GM23338 (cell line): ENCODE measurements around the gene GOSR2.

Experiments used
- CREB1 ChIP-seq: fragments of 250-450 bp; sonication (Bioruptor Pico); IDR thresholded peaks from 2 replicates; pipeline ENCODE4 v1.5.0; 2020; ENCODE audit warnings: low read depth, mild to moderate bottlenecking, moderate library complexity
- CTCF ChIP-seq, 2 experiments: fragments of 200-600 bp in 1 of 2; sonication (generic) in 1 of 2; conservative IDR thresholded peaks; 2 replicates each; pipeline versions ENCODE4 v1.5.1 to v1.6.1; 2016 to 2017; ENCODE audit warnings: antibody characterized with exemption in 2 of 2, low read depth in 2 of 2, mild to moderate bottlenecking in 2 of 2, moderate library complexity in 1 of 2
- ETS1 ChIP-seq: IDR thresholded peaks from 2 replicates; pipeline ENCODE4 v1.6.1; 2016; ENCODE audit warnings: antibody characterized with exemption
- EZH2 ChIP-seq: fragments of 200-600 bp; sonication (generic); IDR thresholded peaks from one replicate; pipeline ENCODE4 v1.8.0; 2017; ENCODE audit warnings: antibody characterized with exemption, mild to moderate bottlenecking, low read depth; ENCODE audit not compliant: unreplicated experiment
- EZH2phosphoT487 ChIP-seq: fragments of 200-600 bp; sonication (generic); IDR thresholded peaks from one replicate; pipeline ENCODE4 v1.8.1; 2018; ENCODE audit warnings: antibody characterized with exemption; ENCODE audit not compliant: unreplicated experiment
- JUNB ChIP-seq: IDR thresholded peaks from one replicate; pipeline ENCODE4 v1.6.1; 2016; ENCODE audit warnings: antibody characterized with exemption; ENCODE audit not compliant: unreplicated experiment
- NANOG ChIP-seq: IDR thresholded peaks from 2 replicates; pipeline ENCODE4 v1.6.1; 2016; ENCODE audit warnings: antibody characterized with exemption, borderline replicate concordance
- POLR2AphosphoS5 ChIP-seq: IDR thresholded peaks from 2 replicates; pipeline ENCODE4 v1.6.1; 2016; ENCODE audit warnings: antibody characterized with exemption, low read depth
- REST ChIP-seq: IDR thresholded peaks from one replicate; pipeline ENCODE4 v1.6.1; 2018; ENCODE audit warnings: antibody characterized with exemption; ENCODE audit not compliant: unreplicated experiment
- STAT1 ChIP-seq: IDR thresholded peaks from one replicate; pipeline ENCODE4 v1.6.1; 2016; ENCODE audit warnings: antibody characterized with exemption; ENCODE audit not compliant: unreplicated experiment
- ZNF114 ChIP-seq: fragments of 250-450 bp; sonication (Bioruptor Pico); IDR thresholded peaks from 2 replicates; pipeline ENCODE4 v1.5.0; 2020; ENCODE audit warnings: mild to moderate bottlenecking, moderate library complexity
- ZNF331 ChIP-seq: fragments of 250-450 bp; sonication (Bioruptor Pico); IDR thresholded peaks from 2 replicates; pipeline ENCODE4 v1.5.0; 2020; ENCODE audit warnings: low read depth, mild to moderate bottlenecking, moderate library complexity
- ZNF462 ChIP-seq: fragments of 250-450 bp; sonication (Bioruptor Pico); IDR thresholded peaks from 2 replicates; pipeline ENCODE4 v1.5.0; 2020; ENCODE audit warnings: mild to moderate bottlenecking, moderate library complexity

GRCh38 chr17:46876353-46876887 is 46.5 kb upstream of the GOSR2 start:
- no peak for TF ChIP-seq EZH2phosphoT487
- peak; percentile 60 to 73 for TF ChIP-seq CTCF (conservative IDR thresholded peaks at IDR 0.05; ENCODE audit: low read depth in 2 of 2)
- no peak for TF ChIP-seq POLR2AphosphoS5
- TF ChIP-seq REST, result no peak
- TF ChIP-seq ZNF462 (CRISPR knock-in tag), result no peak
- TF ChIP-seq JUNB, result no peak
- no peak for TF ChIP-seq EZH2
- TF ChIP-seq CREB1, result no peak
- no peak for TF ChIP-seq ZNF331 (CRISPR knock-in tag)
- TF ChIP-seq ZNF114, result no peak
- TF ChIP-seq NANOG, result no peak
- TF ChIP-seq ETS1, result no peak
- no peak for TF ChIP-seq STAT1
